ENCODE data around the gene MSANTD7.

The MSANTD7 gene

DNA sequence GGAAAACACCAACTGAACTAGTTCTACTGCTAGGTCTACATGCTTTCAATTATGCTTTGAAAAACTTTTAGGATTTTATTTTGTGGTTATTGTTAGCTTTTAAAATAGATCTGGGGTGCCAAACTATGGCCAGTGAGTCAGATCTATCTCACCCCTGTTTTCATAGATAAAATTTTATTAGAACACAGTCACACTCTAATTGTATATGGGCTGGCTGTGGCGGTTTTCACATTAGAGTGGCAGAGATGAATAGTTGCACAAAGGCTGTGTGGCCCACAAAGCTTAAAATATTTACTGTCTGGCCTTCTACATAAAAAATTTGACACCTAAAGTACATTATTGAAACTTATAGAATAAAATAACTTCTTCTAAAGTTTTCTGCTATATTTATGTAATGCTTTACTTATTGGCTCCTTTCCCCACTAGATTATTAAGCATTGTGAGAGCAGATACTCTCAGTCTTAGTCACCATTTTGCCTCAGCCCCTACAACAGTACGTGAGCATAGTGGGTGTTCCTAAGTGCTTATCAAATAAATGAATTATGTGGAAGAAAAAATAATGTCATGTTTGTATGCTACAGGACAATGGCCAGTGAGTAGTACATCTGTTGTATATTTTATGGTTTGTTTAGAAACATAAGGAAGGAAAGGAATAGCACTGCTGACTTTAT lies 35.1 kb downstream of the MSANTD7 start:
- Histone ChIP-seq H3K4me3 (ENCODE audit: low read length) (no peak overlapping the region), H3K4me2 (ENCODE audit: low read length) (peak overlapping the region; percentile 37), H3K9ac (ENCODE audit: low read length) (no peak overlapping the region), H3K4me1 (ENCODE audit: low read length) (peaks cover 16% of the 10 kb centered on the region), H4K20me1 (ENCODE audit: insufficient read depth, low read length) (no peaks in the 10 kb centered on the region), H3K9me3 (ENCODE audit: insufficient read depth, low read length) (no peaks in the 10 kb centered on the region), H3K79me2 (ENCODE audit: low read length) (peaks cover 16% of the 10 kb centered on the region), H2AFZ (ENCODE audit: low read depth, low read length) (no peak overlapping the region), H3K36me3 (replicated peaks; ENCODE audit: low read depth, low read length) (peaks cover 7% of the 10 kb centered on the region), H3K27ac (ENCODE audit: low read length) (no peak overlapping the region), H3K27me3 (ENCODE audit: low read depth, low read length) (no peaks in the 10 kb centered on the region)
- TF ChIP-seq EZH2phosphoT487 (IDR thresholded peaks at IDR 0.05; ENCODE audit: low read depth), result no peak
- TF ChIP-seq, protein P1, sequence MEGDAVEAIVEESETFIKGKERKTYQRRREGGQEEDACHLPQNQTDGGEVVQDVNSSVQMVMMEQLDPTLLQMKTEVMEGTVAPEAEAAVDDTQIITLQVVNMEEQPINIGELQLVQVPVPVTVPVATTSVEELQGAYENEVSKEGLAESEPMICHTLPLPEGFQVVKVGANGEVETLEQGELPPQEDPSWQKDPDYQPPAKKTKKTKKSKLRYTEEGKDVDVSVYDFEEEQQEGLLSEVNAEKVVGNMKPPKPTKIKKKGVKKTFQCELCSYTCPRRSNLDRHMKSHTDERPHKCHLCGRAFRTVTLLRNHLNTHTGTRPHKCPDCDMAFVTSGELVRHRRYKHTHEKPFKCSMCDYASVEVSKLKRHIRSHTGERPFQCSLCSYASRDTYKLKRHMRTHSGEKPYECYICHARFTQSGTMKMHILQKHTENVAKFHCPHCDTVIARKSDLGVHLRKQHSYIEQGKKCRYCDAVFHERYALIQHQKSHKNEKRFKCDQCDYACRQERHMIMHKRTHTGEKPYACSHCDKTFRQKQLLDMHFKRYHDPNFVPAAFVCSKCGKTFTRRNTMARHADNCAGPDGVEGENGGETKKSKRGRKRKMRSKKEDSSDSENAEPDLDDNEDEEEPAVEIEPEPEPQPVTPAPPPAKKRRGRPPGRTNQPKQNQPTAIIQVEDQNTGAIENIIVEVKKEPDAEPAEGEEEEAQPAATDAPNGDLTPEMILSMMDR (IDR thresholded peaks at IDR 0.05; ENCODE audit: low read depth, low read length), result no peak

GRCh38 chr10:14875941-14876340 lies 37.8 kb downstream of the MSANTD7 start:
- H3K4me1 ChIP-seq (ENCODE audit: low read length), result peaks cover 24% of the 10 kb centered on the region
- no peak for TF ChIP-seq EZH2phosphoT487 (IDR thresholded peaks at IDR 0.05; ENCODE audit: low read depth)
- TF ChIP-seq, protein P1 (IDR thresholded peaks at IDR 0.05; ENCODE audit: low read depth, low read length), result no peak
- no peaks in the 10 kb centered on the region for H4K20me1 ChIP-seq (ENCODE audit: insufficient read depth, low read length)
- H3K27me3 ChIP-seq (ENCODE audit: low read depth, low read length), result no peaks in the 10 kb centered on the region
- no peak overlapping the region for H3K27ac ChIP-seq (ENCODE audit: low read length)
- H3K9ac ChIP-seq (ENCODE audit: low read length), result no peak overlapping the region
- no peak overlapping the region for H3K4me2 ChIP-seq (ENCODE audit: low read length)
- no peak overlapping the region for H3K4me3 ChIP-seq (ENCODE audit: low read length)
- H3K36me3 ChIP-seq (replicated peaks; ENCODE audit: low read depth, low read length), result peaks cover 3% of the 10 kb centered on the region
- peaks cover 40% of the 10 kb centered on the region for H3K79me2 ChIP-seq (ENCODE audit: low read length)
- H2AFZ ChIP-seq (ENCODE audit: low read depth, low read length), result no peak overlapping the region
- H3K9me3 ChIP-seq (ENCODE audit: insufficient read depth, low read length), result no peaks in the 10 kb centered on the region

GRCh38 chr10:14876764-14877163 lies 38.7 kb downstream of the MSANTD7 start:
- H3K27ac ChIP-seq (ENCODE audit: low read length), result no peak overlapping the region

GRCh38 chr10:14878266-14879123 lies 40.4 kb downstream of the MSANTD7 start, which contains the start of gene SUV39H2:
SUV39H2 (plus strand) TSS chr10:14878866; CDS start chr10:14878889, 23 bp downstream.
- H3K4me3 ChIP-seq (ENCODE audit: low read length), result peak within 1 kb of the TSS; percentile 99
- peak within 1 kb of the TSS; percentile 90 for H3K9ac ChIP-seq (ENCODE audit: low read length)
- H4K20me1 ChIP-seq (ENCODE audit: insufficient read depth, low read length), result 0 out of 2 replicates have a peak, but pooled peaks cover 3% of the 10 kb centered on the region
- H3K27me3 ChIP-seq (ENCODE audit: low read depth, low read length), result no peaks in the 10 kb centered on the region
- peaks cover 9% of the 10 kb centered on the region for H3K36me3 ChIP-seq (replicated peaks; ENCODE audit: low read depth, low read length)
- H3K9me3 ChIP-seq (ENCODE audit: insufficient read depth, low read length), result no peaks in the 10 kb centered on the region
- H3K79me2 ChIP-seq (ENCODE audit: low read length), result peaks cover 64% of the 10 kb centered on the region
- peak within 1 kb of the TSS; percentile 48; the same call in 1 of the 2 replicates for H3K27ac ChIP-seq (ENCODE audit: low read length)
- peak within 1 kb of the TSS; percentile 86 for H2AFZ ChIP-seq (ENCODE audit: low read depth, low read length)
- peaks cover 30% of the 10 kb centered on the region for H3K4me1 ChIP-seq (ENCODE audit: low read length)
- TF ChIP-seq EZH2phosphoT487 (IDR thresholded peaks at IDR 0.05; ENCODE audit: low read depth), result no peak
- TF ChIP-seq, protein P1 (IDR thresholded peaks at IDR 0.05; ENCODE audit: low read depth, low read length), result no peak
- peak within 1 kb of the TSS; percentile 92 for H3K4me2 ChIP-seq (ENCODE audit: low read length)

More at GRCh38 chr10:14876764-14877163, 38.7 kb downstream of the MSANTD7 start:
- H3K9me3 ChIP-seq (ENCODE audit: insufficient read depth, low read length), result no peaks in the 10 kb centered on the region
- H3K9ac ChIP-seq (ENCODE audit: low read length), result no peak overlapping the region
- H3K27me3 ChIP-seq (ENCODE audit: low read depth, low read length), result no peaks in the 10 kb centered on the region
- no peak overlapping the region for H2AFZ ChIP-seq (ENCODE audit: low read depth, low read length)
- peak overlapping the region; percentile 92; the same call in 1 of the 2 replicates for H3K4me2 ChIP-seq (ENCODE audit: low read length)
- 0 out of 2 replicates have a peak, but pooled peaks cover 2% of the 10 kb centered on the region for H4K20me1 ChIP-seq (ENCODE audit: insufficient read depth, low read length)
- H3K4me1 ChIP-seq (ENCODE audit: low read length), result peaks cover 32% of the 10 kb centered on the region
- H3K36me3 ChIP-seq (replicated peaks; ENCODE audit: low read depth, low read length), result peaks cover 7% of the 10 kb centered on the region
- TF ChIP-seq EZH2phosphoT487 (IDR thresholded peaks at IDR 0.05; ENCODE audit: low read depth), result no peak
- peaks cover 49% of the 10 kb centered on the region for H3K79me2 ChIP-seq (ENCODE audit: low read length)
- H3K4me3 ChIP-seq (ENCODE audit: low read length), result no peak overlapping the region

All from OCI-LY3 (cell line).